HG03039 (cell line): ENCODE data around the gene CCDC178.

Source experiments
- ATAC-seq: cut with Tn5 transposase; IDR thresholded peaks from one replicate; pipeline ENCODE4 v1.9.1; 2021; ENCODE audit warnings: mild to moderate bottlenecking, moderate library complexity; ENCODE audit not compliant: unreplicated experiment

CCDC178 gene

DNA sequence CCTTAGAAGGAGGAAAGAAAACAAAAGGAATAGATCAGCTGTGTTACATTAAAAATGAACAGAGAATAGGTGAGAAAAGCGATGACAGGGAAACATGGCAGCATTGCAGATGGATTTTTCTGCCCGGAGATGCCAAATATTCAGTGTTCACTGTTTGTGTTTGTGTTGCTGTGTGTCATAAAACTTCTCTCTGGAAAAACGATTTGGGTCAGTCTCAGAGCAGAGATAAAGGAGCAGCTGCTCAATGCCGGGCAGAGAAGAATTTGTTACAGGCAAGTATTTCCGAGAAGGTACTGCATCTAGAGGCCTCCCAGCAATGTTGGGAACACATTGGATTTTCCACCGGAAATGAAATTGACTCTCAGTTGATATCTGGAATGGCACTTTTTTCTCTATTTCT, 511.3 kb downstream of the CCDC178 start:
- ATAC-seq, result no peak

DNA sequence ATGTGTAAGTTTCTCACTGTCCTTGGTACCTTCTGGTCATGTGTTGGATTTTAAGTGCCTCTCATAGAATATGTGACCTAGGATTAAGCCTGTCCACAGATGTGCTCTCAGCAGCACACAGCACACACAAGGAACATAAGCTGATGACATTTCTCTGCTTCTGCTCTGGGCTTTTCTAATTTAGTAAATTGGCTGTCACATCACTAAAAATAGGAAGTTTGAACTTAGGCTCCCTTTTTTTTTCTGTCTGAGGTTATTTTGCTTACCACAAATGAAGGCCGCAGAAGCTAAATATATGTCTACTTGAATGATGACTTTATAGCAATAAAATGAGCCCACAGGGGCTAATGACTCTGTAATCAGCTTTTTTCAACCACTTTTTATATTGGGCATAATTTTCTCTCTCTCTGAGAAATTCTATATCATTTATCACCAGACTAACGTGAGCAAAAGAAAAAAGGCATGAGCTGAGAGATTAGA, 517.5 kb downstream of the CCDC178 start:
- ATAC-seq, result no peak

DNA sequence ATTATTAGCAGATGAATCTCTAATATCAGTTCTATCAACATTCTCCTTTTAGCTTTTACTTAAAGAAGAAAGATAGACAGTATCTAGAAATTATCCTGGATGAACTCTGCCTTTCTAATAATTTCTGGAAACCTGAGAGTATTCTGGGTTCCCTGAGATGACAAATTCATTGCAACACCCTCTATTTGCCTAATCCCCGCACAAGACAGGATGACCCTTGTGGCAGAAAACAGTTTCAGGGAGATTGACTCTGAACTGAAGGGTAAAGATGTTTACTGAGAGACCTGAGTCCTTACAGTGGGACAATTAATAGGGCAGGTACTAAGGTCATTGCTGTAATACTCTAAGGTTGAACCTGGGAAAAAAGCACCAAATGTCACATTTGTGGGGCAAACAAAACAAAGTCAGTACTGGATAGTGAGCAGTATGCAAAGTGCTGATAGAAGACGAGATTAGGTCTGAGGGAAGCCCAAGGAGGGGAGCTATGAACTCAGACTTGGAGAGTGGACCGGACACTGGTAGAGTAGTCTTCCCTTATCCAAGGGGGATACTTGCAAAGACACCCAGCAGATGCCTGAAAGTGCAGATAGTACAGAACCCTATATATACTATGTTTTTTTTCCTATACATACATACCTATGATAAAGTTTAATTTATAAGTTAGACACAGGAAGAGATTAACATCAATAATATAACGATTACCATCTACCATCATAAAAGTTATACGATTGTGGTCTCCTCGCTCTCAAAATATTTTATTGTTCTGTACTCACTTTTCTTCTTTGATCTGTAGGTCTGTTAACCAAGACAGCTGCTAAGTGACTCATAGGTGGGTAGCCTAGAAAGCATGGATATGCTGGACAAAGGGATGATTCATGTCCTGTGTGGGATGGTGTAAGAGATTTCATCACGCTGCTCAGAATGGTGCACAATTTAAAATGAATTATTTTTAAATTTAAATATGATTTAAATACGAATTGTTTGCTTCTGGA, 519.4 kb downstream of the CCDC178 start:
- ATAC-seq, result no peak

DNA sequence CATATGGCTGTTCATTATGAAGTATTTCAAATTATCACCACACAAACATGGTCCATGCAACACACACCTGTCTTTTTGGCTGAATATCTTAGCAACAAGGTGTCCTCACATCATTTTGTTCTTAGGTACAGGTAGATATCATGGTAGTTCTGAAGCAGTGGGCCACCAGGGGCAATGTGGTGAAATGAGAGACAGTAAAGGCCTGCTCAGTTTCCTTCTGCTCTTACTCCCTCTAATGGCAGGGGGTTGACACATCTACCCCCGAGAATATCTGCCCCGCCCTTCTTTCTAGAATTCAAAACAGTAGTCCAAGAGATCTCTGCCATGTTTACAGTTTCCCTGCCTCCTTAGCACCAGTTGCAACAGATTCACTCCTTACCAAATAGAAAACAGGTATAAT, 520.7 kb downstream of the CCDC178 start:
- peak; percentile 95 for ATAC-seq

DNA sequence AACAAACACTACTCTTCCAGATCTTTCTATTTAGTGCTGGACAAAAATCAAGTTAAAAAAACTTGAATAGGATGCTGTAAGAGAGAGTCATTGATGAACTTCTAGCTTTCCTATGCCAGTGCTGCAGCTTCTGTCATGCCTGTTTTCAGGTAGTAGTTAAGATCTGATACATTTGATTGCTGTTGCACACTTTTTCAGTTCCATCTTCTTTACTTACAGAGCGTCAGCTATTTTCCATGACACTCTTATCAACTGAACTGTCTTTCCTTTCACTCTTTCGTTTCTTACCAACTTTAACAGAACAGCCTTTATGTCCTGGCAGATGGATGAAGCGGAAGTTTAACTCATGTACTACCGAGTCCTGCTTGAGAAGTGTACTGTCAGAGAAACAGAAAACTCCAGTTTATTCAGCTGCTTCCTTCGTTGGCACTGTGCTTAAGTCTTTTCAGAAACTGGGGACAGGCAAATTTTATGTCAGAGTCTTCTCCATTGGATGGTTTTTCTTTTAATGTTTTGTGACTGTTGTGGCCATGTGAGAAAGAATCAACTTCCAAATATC, 521.8 kb downstream of the CCDC178 start:
- ATAC-seq, result no peak

DNA sequence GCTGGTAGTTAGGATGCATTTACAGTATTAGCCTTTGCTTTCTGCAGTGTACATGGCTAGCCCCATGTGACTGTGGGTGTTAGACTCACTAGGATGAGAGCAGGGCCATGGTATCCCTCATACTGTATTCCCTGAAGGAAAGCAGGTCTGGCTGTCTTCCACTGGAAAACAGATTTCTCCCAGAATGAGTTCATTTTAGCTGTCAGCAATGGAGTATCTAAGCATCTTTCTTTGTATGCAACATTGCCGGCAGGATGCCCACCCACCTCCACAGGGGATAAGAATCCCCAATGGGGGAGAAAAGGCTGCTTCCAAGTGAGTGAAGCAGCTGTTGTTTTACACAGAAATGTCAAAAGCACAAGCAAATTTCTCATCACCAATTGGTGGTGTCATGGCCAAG, 525.0 kb downstream of the CCDC178 start:
- ATAC-seq, result no peak

DNA sequence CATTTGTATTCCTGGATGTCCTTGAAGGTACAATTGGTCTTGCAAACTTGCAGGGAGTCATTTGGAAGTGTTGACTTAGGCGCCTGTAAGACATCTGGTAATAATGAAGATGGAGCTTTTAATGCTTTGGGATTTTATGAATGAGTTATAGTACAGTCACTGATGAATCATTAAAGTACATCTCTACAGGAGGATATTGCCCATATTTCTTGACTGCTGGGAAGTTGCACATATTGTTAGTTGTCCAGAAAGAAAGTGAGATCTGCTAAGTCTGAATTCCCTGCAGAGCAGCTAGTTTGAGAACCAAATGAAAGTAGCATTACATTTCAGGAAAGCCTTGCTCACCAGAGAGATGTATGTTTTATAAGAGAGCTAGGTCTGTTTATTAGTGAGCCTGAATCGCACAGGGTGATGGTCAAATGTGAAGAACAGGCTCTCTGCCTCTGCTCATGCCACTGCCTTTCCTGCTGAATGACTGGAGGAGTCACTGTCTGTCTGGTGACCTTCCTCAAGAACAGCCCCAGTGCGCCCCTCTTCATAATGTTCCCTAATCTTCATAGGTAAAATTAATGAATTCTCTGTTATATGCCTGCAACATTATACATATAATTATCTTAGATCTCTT, 528.7 kb downstream of the CCDC178 start:
- no peak for ATAC-seq

DNA sequence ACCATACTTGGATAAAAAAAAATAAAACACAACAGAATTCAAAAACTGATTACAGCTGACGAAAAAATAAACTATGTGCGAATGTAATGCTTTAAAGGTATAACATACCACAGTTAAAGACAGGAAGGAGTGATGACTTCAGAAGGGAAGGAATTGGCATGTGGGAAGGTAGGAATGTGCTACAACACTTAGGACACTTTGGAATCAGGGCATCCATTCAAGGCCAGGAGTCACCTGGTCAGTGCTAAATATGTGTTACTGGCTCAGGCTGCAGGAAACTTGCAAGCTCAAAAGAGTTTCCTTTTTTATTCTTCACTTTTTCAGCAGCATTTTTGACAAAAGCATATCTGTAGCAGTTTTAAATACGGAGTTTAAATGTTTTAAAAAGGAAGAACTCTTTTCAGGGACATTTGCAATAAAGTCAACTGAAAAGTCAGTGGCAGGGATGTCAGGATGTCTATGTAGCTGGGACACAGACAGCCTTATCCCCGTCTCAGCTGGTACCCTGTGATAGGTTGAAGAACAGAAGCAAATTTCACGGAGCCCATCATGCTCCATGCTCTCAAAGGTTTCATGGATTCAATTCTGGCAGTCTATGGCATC, 529.7 kb downstream of the CCDC178 start:
- ATAC-seq, result no peak

DNA sequence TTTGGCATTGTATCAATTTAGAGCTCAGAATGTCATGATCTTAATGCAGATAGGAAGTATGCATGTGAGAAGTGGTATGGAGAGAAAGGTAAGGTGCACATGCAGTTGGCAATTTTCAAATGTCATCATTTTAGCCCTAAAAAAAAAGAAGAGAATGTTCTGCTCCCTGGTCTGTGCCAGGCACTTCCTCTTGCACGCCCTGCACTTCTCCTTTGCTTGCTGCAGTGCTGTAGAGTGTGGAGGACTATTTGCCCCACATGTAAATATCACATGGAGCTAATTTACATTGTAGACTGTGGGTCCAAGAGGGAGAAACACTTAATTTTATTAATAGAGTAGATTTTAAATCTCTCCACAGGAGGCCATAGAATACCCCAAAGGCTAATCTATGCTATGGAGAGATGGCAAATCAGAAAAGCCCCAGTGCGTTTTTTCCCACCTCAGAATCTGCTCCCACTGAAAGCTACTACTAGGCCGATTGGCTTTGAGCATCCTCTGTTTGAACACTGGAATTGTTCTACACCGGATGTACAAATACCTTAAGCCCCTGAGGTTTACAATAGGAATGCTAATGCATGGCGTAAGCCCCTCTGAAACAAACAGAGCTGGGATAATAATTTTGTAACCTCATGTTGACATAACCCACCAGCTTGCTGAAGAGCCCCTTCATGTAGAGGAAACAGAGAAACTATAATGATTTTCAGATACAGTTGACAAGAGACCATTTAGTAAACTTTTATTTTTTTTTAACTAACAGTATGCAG, 530.5 kb downstream of the CCDC178 start:
- no peak for ATAC-seq

DNA sequence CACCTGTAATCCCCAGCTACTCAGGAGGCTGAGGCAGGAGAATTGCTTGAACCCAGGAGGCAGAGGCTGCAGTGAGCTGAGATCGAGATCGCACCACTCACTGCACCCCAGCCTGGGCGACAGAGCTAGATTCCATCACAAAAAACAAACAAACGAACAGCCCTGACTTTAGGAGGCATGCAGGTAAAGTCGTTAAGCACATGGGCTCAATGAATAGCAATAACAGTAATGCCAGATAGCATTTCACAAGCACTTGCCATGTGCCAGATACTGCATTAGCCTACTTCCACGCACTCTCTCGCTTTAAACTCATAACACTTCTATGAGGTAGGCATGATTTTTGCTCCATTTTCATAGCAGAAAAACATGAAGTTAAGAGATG, 532.1 kb downstream of the CCDC178 start:
- no peak for ATAC-seq

DNA sequence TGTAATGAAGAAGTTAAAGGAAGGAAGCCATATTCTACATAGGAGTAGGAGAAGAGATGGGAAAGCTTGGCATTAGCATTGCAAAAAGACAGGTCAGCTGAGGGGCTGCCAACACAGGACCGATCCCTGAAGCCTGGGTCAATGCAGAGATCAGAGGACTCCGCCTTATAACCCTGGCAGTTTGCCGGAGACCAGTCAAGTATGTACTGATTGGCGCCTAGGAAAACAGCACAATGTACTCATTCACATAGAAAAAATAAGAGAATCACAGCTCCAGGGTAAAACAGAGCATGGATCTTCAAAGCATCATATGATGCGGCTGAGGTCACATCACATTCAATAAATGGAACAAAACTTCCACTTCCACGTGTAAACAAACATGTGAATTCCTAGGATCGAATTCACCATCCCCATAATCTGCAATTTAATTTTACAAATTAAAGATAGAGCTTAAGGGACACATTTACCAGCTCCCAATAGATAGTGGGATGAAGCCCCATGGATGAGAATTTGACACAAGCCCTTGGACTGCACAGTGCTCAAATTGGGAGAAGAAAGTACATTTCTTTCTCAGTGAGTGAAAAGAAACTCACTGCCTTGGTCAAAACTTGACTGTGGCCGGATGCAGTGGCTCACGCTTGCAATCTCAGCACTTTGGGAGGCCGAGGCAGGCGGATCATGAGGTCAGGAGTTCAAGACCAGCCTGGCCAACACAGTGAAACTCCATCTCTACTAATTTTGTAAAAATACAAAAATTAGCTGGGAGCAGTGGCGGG, 532.7 kb downstream of the CCDC178 start:
- ATAC-seq, result no peak

DNA sequence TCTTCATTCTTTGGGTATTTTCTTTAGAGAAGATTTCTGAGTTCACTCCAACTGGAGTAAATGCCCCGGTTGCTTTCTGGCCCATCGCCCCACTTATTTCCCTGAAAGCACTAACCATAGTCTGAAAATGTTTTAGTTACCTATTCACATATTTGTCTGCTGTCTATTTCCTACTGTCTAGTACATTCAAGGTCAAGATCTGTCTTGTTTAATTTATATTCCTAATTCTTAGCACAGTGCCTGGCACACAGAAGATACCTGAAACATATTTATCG, 533.3 kb downstream of the CCDC178 start:
- no peak for ATAC-seq

DNA sequence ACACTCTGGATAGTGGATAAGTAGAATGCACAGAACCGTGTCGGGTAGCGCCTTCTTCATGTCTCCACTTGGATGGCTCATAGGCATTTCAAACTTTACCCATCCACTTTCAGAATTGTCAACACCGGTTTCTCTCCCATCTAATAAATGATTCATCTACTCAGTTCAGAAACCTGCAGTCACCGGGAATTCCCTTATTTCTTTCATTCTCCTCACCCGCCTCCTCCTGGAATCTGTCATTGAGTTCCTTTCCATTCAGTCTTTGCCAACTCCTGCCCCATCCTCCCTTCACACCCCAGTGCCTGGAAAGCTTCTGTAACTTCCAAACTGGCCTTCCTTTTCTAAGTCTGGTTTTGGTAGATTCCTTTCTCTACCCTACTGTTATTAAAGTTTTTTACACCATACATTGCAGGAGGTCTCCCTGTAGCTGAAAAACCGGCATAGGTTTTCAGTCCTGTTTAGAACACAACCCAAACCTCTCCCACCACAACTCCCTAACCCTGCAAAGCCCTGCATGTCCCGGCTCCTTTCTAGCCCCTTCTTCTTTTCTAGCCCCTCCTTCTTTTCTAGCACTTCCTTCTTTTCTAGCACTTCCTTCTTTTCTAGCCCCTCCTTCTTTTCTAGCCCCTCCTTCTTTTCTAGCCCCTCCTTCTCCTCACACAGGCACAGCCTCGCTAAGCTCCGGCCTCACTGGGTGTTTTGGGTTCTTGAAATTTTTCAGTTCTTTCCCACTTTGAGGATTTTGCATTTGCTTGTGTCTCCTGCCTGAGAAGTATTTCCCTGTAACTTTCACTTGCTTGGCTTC, 533.8 kb downstream of the CCDC178 start:
- no peak for ATAC-seq

DNA sequence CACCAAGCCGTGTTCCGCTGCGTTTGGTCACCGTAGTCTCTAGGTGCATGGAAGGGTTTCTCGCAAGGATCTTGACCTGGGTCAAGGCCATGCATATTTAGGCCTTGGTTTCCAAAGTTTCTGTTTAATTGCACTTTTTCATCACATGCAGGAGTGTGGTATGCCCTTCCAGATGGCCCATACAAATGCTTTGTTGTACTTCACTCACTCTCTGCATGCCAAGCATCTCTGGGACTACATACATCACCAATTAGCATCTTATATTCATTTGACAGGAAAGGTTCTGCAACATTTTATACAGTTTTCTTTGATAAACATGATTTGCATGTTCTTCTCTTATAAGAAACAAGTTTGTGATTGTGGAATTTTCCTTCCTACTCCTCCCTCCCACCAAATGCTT, 534.9 kb downstream of the CCDC178 start:
- ATAC-seq, result no peak

DNA sequence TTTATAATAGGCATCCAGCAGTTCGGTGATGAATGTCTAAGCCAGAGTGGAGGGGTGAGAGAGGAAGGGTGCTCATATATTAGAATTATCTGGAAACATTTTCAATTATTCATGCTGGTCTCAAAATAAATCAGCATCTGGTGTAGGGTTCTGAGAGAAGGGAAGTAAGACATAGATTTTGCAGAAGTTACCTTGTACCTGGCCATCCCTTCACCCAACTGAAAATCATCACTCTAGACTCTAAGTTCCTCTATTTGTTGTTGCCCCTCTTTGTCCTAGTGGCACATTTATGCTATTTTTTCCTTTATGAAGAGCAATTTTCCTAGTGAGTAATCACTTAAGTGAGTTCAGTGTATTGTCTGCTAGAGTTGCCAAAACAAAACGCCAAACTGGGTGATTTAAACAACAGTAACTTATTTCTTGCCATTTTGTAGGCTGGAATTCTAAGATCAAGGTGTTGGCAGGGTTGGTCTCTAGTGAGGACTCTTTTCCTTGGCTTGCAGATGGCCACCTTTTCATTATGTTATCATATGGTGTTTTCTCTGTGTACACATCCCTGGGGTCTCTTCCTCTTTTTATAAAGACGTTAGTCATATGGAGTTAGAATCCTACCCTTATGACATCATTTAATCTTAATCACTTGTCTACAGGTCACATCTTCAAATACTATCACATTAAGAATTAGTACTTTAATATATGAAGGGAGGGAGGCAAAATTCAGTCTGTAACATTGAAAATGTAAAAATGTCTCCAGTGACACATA, 537.8 kb downstream of the CCDC178 start:
- ATAC-seq, result no peak

DNA sequence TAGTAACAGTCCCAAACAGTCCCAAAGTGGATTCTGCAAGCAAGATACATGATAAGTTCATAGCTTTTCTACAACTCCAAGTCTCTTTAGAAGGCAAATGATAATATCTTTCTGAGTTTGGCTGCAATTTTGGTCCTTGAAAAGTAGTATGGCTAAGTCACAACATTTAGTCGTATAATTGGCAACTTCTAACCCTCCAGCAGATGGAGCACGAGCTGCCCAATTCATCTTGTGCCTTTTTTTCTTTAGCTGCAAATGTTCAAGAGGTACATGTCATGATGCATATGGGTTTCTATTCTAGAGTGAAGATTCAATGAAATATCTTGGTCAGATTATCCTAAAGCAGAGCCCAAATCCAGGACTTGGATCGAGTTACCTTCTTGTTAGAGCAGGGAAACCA, 540.7 kb downstream of the CCDC178 start:
- ATAC-seq, result no peak

DNA sequence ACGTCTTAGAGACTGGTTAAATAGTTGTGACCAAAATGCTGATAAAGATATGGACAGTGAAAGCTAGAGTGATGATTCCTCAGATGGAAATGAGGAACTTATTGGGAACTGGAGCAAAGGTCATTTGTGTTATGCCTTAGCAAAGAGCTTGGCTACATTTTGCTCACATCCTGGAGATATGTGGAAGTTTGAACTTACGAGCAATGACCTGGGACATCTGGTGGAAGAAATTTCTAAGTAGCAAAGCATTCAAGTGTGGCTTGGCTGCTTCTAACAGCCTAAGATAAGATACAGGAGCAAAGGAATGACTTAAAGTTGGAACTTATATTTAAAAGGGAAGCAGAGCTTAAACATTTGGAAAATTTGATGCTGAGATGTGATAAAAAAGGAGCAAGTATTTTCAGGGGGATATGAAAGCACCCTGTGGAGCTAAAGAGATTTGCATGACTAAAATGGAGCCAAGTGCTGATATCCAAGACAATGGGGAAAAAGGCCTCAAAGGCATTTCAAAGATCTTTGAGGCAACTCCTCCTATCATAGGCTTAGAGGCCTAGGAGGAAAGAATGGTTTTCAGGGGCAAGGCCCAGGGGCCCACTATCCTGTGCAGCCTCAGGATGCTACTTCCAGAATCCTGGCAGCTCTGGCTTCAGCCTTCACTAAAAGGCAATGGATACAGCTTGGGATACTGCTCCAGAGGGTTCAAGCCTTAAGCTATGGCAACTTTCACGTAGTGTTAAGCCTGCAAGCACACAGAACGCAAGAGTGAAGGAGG, 543.6 kb downstream of the CCDC178 start:
- no peak for ATAC-seq

DNA sequence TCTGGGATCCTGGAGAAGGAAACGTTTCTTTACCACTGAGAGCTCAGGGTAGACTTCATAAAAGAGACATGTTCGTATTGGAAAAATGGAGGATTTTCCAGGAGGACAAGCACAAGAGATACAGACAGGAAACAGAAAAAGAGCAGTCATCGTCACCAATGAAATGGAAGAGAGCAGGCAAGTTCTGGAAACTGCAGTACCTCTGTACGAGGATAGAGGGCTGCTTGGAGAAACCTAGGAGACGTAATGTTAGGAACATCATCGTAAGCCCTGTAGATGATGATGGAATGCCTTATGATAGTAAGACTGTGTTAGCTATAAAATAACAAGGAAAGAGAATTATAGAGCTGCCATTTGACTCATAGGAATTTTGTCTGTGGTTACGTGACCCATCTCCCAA, 546.6 kb downstream of the CCDC178 start:
- no peak for ATAC-seq
